Heart right ventricle (tissue), 16 donors: ENCODE data around the gene TRIM9. TPM values are rescaled to one million over a fixed set of nuclear protein-coding genes. Genes with fewer than 3 reads are reported as not detected.
A peak's percentile ranks its signal among the peaks of the same experiment; 100 is the strongest.

ENCODE experiments used
- ATAC-seq, 8 donors: fragments of 200-7000 bp; cut with Tn5 transposase; one replicate each; pipeline ENCODE4 v1.9.1; 2020; ENCODE audit warnings: mild to moderate bottlenecking in 8 of 8, moderate library complexity in 8 of 8, moderate number of reproducible peaks in 1 of 8
- DNase-seq, 2 donors: peaks; one replicate each; pipeline ENCODE4 v3.0.0-alpha.2; 2020
- H3K27ac ChIP-seq, 10 donors: fragments of 200-600 bp; sonication (generic) in 2 of 10; one replicate each; pipeline versions ENCODE4 v1.5.0 to v1.8.0; 2020 to 2022; ENCODE audit warnings: mild to moderate bottlenecking in 3 of 10
- H3K27me3 ChIP-seq, 7 donors: fragments of 200-600 bp; one replicate each; pipeline ENCODE4 v1.8.0; 2021 to 2022; ENCODE audit warnings: mild to moderate bottlenecking in 2 of 7
- H3K36me3 ChIP-seq, 9 donors: fragments of 200-600 bp; sonication (generic) in 1 of 9; one replicate each; pipeline versions ENCODE4 v1.5.0 to v1.8.0; 2020 to 2022; ENCODE audit warnings: mild to moderate bottlenecking in 2 of 9
- H3K4me1 ChIP-seq, 9 donors: fragments of 200-600 bp; sonication (generic) in 1 of 9; one replicate each; pipeline versions ENCODE4 v1.5.0 to v1.8.0; 2020 to 2022; ENCODE audit warnings: mild to moderate bottlenecking in 4 of 9
- H3K4me3 ChIP-seq, 10 donors: fragments of 200-600 bp; sonication (generic) in 2 of 10; one replicate each; pipeline versions ENCODE4 v1.5.0 to v1.8.0; 2020 to 2022; ENCODE audit warnings: mild to moderate bottlenecking in 7 of 10, moderate library complexity in 2 of 10
- H3K9me3 ChIP-seq, 11 donors: fragments of 200-600 bp in 10 of 11; sonication (generic) in 2 of 11; one replicate each; pipeline versions ENCODE4 v1.5.0 to v1.8.0; 2013 to 2022; ENCODE audit warnings: mild to moderate bottlenecking in 2 of 11, control low read depth in 1 of 11, moderate library complexity in 1 of 11
- CTCF ChIP-seq, 9 donors: fragments of 200-600 bp; sonication (generic) in 2 of 9; IDR thresholded peaks; one replicate each; pipeline versions ENCODE4 v1.5.0 to v1.8.0; 2021 to 2022; ENCODE audit warnings: antibody characterized with exemption in 9 of 9, mild to moderate bottlenecking in 5 of 9, moderate library complexity in 1 of 9
- WGBS, 2 donors: extraction: QIAGEN DNeasy Blood & Tissue Kit; methylation state at CpG; one replicate each; pipeline ENCODE4 v1.1.7; 2013; ENCODE audit warnings: inconsistent platforms in 1 of 2; 5-methylcytosine and 5-hydroxymethylcytosine counted together
- intact Hi-C, 10 donors: fragments of 100-400 bp; cut with DNase I; formaldehyde crosslinking; loops; one replicate each; pipeline versions ENCODE4 v1.11.1 to v1.14.2; 2022
- polyA plus RNA-seq, 2 donors: library from polyadenylated mRNA; stranded (reverse); fragments of 200-250 nt; gene quantifications; one replicate each; pipeline ENCODE4 v1.2.3, GENCODE V29; 2013
- total RNA-seq, 10 donors: library from RNA; stranded (reverse); fragmentation: NEBNext Ultra II Directional in 3 of 10; extraction: Animal tissue kit (Norgen Biotek cat#: 25700) in 3 of 10; gene quantifications; one replicate each; pipeline versions ENCODE4 v1.2.1 to v1.2.4, GENCODE V29; 2021 to 2023
- donor health status: Arrhythmogenic right ventricular cardiomyopathy.
- donor health status: ischemic (EF 13 %, LVEDD 7.1; RV severe dilation, severe dysfunction).
- donor health status: healthy with polysubstance abuse.
- donor health status: DM: no; HTN: yes; CAD: no.
- donor health status: DM: no; HTN: no; CAD: no.
- donor health status: ischemic (EF 25% LVEDD 6.9; RV normal size, moderate dysfunction).
- donor health status: ischemic (EF 25% LVEDD 5.7; RV mildly dilated, moderate dysfunction).
- donor health status: healthy.
- donor health status: DM: yes; HTN: yes; CAD: no.
- donor health status: Ischemic cardiomyopathy.
- donor health status: ischemic (EF 35%, LVEDD 5.7; RV mildly dilated, moderate dysfunction).
- donor health status: nonischemic (EF 11% LVEDD 7.7; RV severe dilation, severe dysfunction).
- donor health status: DM: yes; HTN: yes; CAD: no.
- donor health status: PGD.
- donor health status: ischemic (EF 29% LVEDD 5.4; RV normal size, mild dysfunction).
- donor health status: nonischemic (EF 23%, LVEDD 6.1; RV moderate dilation, normal function).

TRIM9 gene
- total and polyA plus RNA-seq, 12 donors = 0.33 to 1.3 (median 0.59) TPM

DNA sequence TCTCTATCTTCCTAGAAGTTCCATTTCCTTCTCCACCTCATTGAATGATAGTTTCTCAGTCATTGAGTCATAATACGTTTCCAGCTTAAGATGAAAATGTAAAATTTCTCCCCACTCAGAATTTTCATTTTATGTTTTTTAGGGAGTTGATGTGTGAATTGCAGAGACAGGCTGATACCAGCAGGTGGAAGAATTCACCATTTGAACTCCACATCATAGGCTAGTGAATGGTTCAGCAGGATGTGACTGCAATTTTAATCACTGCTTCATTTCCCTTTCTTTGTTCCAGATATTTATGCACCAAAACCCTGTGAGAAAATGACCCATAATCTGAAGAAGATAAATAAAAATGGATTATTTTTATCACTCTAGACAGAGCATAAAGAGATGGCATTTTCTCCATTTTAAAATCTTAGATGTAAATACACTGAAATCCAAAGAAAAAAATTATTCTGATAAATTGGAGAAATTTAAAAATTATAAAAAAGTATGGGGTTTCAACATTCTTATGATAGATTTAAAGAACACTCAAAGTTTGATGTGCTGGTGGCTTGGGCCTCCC lies 140.0 kb downstream of the TRIM9 start:
- Histone ChIP-seq H3K36me3 (no peaks in the 10 kb centered on the region), H3K27ac (peak overlapping the region in 4 of 10 donors; percentile 13 to 85 (median 26)), H3K9me3 (no peaks in the 10 kb centered on the region), H3K27me3 (no peaks in the 10 kb centered on the region), H3K4me1 (peaks cover 0 to 27% (median 0%) of the 10 kb centered on the region in 9 donors), H3K4me3 (no peak overlapping the region)
- 22 to 28% methylated on average over 1 of the region's 1 CpG for WGBS, 2 donors
- TF ChIP-seq CTCF (IDR thresholded peaks at IDR 0.05) = peak; percentile 19 to 75 (median 64)
- ATAC-seq = peak in 7 of 8 donors; percentile 50 to 87 (median 75)
- no peak for DNase-seq
- intact Hi-C loops = loop anchor here in 9 of 10 donors (2.0 to 10.0 kb wide), 8 partner anchors 260 to 830 kb away; no protein-coding TSS in a partner anchor

DNA sequence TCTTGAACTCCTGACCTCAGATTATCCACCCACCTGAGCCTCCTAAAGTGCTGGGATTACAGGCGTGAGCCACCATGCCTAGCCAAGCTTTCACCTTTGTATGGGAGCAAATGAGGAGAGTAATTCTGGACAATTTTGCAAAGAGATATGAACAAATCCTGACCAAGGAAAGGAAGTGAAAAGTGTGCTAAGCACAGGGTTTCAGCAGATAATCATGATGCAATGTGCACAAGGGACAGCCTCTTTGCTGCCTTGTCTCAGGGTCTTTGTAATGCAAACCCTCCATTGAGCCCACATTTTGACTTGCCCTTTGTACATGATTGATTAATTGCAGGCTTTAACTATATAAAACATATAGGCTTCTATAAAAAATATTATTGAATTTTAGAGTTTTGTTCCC lies 141.4 kb downstream of the TRIM9 start:
- intact Hi-C loops = loop anchor here in 6 of 10 donors (5.0 to 10.0 kb wide), 6 partner anchors 261 to 831 kb away; no protein-coding TSS in a partner anchor
- TF ChIP-seq CTCF (IDR thresholded peaks at IDR 0.05) = no peak
- H3K27ac ChIP-seq = no peak overlapping the region
- WGBS, 2 donors = 88 to 94% methylated on average over 1 of the region's 1 CpG
- no peak overlapping the region for H3K4me3 ChIP-seq
- no peaks in the 10 kb centered on the region for H3K27me3 ChIP-seq
- DNase-seq (no peak), ATAC-seq (no peak)
- peaks cover 0 to 27% (median 0%) of the 10 kb centered on the region in 9 donors for H3K4me1 ChIP-seq
- H3K9me3 ChIP-seq = peaks cover 0 to 5% (median 0%) of the 10 kb centered on the region in 11 donors
- no peaks in the 10 kb centered on the region for H3K36me3 ChIP-seq

- H3K9me3 ChIP-seq = peaks cover 0 to 5% (median 0%) of the 10 kb centered on the region in 11 donors
- no peak for TF ChIP-seq CTCF (IDR thresholded peaks at IDR 0.05)
- WGBS, 2 donors = 98% methylated on average over 6 of the region's 6 CpGs
- no peaks in the 10 kb centered on the region for H3K27me3 ChIP-seq
- no peak overlapping the region for H3K27ac ChIP-seq
- peaks cover 0 to 26% (median 0%) of the 10 kb centered on the region in 9 donors for H3K4me1 ChIP-seq
- no peak for ATAC-seq
- no peak overlapping the region for H3K4me3 ChIP-seq
- no peaks in the 10 kb centered on the region for H3K36me3 ChIP-seq
- intact Hi-C loops = loop anchor here in 6 of 10 donors (5.0 to 10.0 kb wide), 6 partner anchors 264 to 834 kb away; no protein-coding TSS in a partner anchor
- DNase-seq = no peak
Measured at GRCh38 chr14:50951032-50951431, 143.9 kb downstream of the TRIM9 start.

GRCh38 chr14:50948205-50948604 lies 146.7 kb downstream of the TRIM9 start:
- DNase-seq (no peak), ATAC-seq (no peak)
- H3K27ac ChIP-seq = no peak overlapping the region
- peaks cover 0 to 6% (median 0%) of the 10 kb centered on the region in 7 donors for H3K27me3 ChIP-seq
- peaks cover 0 to 5% (median 0%) of the 10 kb centered on the region in 11 donors for H3K9me3 ChIP-seq
- H3K36me3 ChIP-seq = no peaks in the 10 kb centered on the region
- intact Hi-C loops = no loop called here
- H3K4me1 ChIP-seq = peaks cover 0 to 19% (median 9%) of the 10 kb centered on the region in 9 donors
- no peak overlapping the region for H3K4me3 ChIP-seq
- WGBS, 2 donors = 59 to 91% methylated on average over 2 of the region's 2 CpGs
- TF ChIP-seq CTCF (IDR thresholded peaks at IDR 0.05) = no peak
